ENCODE results near the gene DNAJC1.

- TF ChIP-seq CTCF (IDR thresholded peaks at IDR 0.05) (no peak), POLR2A (IDR thresholded peaks at IDR 0.05) (no peak)
Observed at GRCh38 chr10:21910798-21911197, 92.7 kb downstream of the DNAJC1 start.
